HG02943 (cell line): ENCODE data around the gene C12orf42.

Source experiments
- ATAC-seq: cut with Tn5 transposase; IDR thresholded peaks from one replicate; pipeline ENCODE4 v1.9.1; 2021; ENCODE audit warnings: mild to moderate bottlenecking, low read depth, moderate library complexity; ENCODE audit not compliant: unreplicated experiment

Gene C12orf42

GRCh38 chr12:103495469-103496456 is at the start of gene C12orf42:
C12orf42 (minus strand) TSS chr12:103495968; CDS start chr12:103478426, 17,542 bp downstream.
- ATAC-seq, result peak; percentile 78

- ATAC-seq, result no peak
Measured at GRCh38 chr12:103542078-103542477, 46.3 kb upstream of the C12orf42 start.

GRCh38 chr12:103540319-103540718 is 44.6 kb upstream of the C12orf42 start:
- ATAC-seq, result no peak

GRCh38 chr12:103538397-103538796 is 42.6 kb upstream of the C12orf42 start:
- ATAC-seq, result no peak

GRCh38 chr12:103530307-103531066 is 34.7 kb upstream of the C12orf42 start:
- ATAC-seq, result no peak

GRCh38 chr12:103529306-103529705 is 33.5 kb upstream of the C12orf42 start:
- ATAC-seq, result no peak

- no peak for ATAC-seq
Measured at GRCh38 chr12:103524238-103524875, 28.6 kb upstream of the C12orf42 start.

- ATAC-seq, result no peak
Measured at GRCh38 chr12:103523771-103524170, 28.0 kb upstream of the C12orf42 start.

- no peak for ATAC-seq
Measured at GRCh38 chr12:103520686-103521215, 25.0 kb upstream of the C12orf42 start.

- ATAC-seq, result no peak
Measured at GRCh38 chr12:103519632-103520031, 23.9 kb upstream of the C12orf42 start.

GRCh38 chr12:103518899-103519298 is 23.1 kb upstream of the C12orf42 start:
- ATAC-seq, result no peak

GRCh38 chr12:103517161-103517560 is 21.4 kb upstream of the C12orf42 start:
- no peak for ATAC-seq

GRCh38 chr12:103515341-103515740 is 19.6 kb upstream of the C12orf42 start:
- no peak for ATAC-seq

- ATAC-seq, result no peak
Measured at GRCh38 chr12:103513875-103514274, 18.1 kb upstream of the C12orf42 start.

GRCh38 chr12:103505371-103506236 is 9.8 kb upstream of the C12orf42 start:
- peak; percentile 97 for ATAC-seq

GRCh38 chr12:103504606-103505005 is 8.8 kb upstream of the C12orf42 start:
- ATAC-seq, result no peak

- no peak for ATAC-seq
Measured at GRCh38 chr12:103503546-103504480, 8.0 kb upstream of the C12orf42 start.

- no peak for ATAC-seq
Measured at GRCh38 chr12:103501447-103501846, 5.7 kb upstream of the C12orf42 start.

GRCh38 chr12:103499571-103499970 is 3.8 kb upstream of the C12orf42 start:
- no peak for ATAC-seq
